ENCODE data around the gene ARAP2.

Gene ARAP2

DNA sequence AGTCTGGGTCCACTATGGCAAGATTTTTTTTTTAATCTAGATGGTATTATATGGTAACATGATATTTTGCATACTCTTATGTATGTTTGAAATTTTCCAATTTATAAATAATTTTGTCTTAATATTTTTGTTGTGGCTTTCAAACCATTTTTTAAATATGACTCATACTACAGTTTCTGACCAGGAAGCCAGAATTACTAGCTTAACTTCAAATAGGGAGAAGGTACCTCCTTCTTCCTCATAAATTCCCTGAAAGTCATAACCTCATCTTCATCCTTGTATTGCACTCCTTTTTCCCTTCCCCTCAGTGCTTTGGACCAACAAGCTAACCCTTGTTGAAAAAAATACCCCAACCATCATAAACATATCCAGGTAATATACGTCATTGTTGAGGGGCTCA, 21.6 kb downstream of the ARAP2 start:
- TF ChIP-seq FOXP2 (optimal IDR thresholded peaks at IDR 0.05; ENCODE audit: borderline replicate concordance, extremely low read depth, extremely low read length, insufficient read depth), result no peak

GRCh38 chr4:36220776-36221175, 23.5 kb downstream of the ARAP2 start:
- TF ChIP-seq FOXP2 (optimal IDR thresholded peaks at IDR 0.05; ENCODE audit: borderline replicate concordance, extremely low read depth, extremely low read length, insufficient read depth) (no peak), POLR2AphosphoS5 (IDR thresholded peaks at IDR 0.05; ENCODE audit: low read depth, low read length) (no peak), REST (IDR thresholded peaks at IDR 0.05; ENCODE audit: insufficient read depth in 1 of 2, low read depth in 2 of 2, low read length in 2 of 2) (no peak), SIN3A (IDR thresholded peaks at IDR 0.05; ENCODE audit: borderline replicate concordance, insufficient read depth, low read length) (no peak), TAF1 (IDR thresholded peaks at IDR 0.05; ENCODE audit: borderline replicate concordance, insufficient read depth, low read length) (no peak)

DNA sequence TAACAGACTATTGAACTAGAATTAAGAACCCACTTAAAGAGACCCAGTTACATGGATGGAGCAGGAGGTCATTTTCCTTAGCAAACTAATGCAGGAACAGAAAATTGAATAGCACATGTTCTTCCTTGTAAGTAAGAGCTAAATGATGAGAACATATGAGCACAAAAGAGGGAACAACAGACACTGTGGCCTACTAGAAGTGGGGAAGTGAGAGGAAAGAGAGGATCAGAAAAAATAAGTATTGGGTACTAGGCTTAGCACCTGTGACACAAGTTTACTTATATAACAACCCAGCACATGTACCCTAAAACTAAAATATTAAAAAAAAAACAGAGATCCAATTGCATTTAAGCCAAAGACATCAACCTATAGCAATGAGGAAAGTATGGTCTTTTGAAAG, 26.2 kb downstream of the ARAP2 start:
- TF ChIP-seq TAF1 (IDR thresholded peaks at IDR 0.05; ENCODE audit: borderline replicate concordance, insufficient read depth, low read length), result no peak
- no peak for TF ChIP-seq POLR2AphosphoS5 (IDR thresholded peaks at IDR 0.05; ENCODE audit: low read depth, low read length)
- no peak for TF ChIP-seq REST (IDR thresholded peaks at IDR 0.05; ENCODE audit: insufficient read depth in 1 of 2, low read depth in 2 of 2, low read length in 2 of 2)
- TF ChIP-seq SIN3A (IDR thresholded peaks at IDR 0.05; ENCODE audit: borderline replicate concordance, insufficient read depth, low read length), result no peak

DNA sequence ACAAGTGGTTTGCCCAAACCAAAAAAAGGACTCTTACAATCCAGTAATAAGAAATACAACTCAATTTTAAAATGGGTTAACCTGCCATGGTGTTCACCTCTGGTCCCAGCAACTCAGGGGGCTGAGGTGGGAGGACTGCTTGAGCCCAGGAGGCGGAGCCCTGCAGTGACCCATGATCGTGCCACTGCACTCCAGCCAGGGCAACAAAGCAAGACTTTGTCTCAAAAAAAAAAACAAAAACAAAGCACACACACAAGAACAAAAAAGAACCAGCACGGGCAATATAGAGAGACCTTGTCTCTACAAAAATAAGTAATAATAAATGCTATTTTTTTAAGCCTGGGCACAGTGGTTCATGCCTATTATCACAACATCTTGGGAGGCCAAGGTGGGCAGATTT, 28.7 kb downstream of the ARAP2 start:
- TF ChIP-seq FOXP2 (optimal IDR thresholded peaks at IDR 0.05; ENCODE audit: borderline replicate concordance, extremely low read depth, extremely low read length, insufficient read depth) (no peak), POLR2AphosphoS5 (IDR thresholded peaks at IDR 0.05; ENCODE audit: low read depth, low read length) (no peak), SIN3A (IDR thresholded peaks at IDR 0.05; ENCODE audit: borderline replicate concordance, insufficient read depth, low read length) (no peak), REST (IDR thresholded peaks at IDR 0.05; ENCODE audit: insufficient read depth in 1 of 2, low read depth in 2 of 2, low read length in 2 of 2) (no peak), TAF1 (IDR thresholded peaks at IDR 0.05; ENCODE audit: borderline replicate concordance, insufficient read depth, low read length) (no peak)

- no peak for TF ChIP-seq FOXP2 (optimal IDR thresholded peaks at IDR 0.05; ENCODE audit: borderline replicate concordance, extremely low read depth, extremely low read length, insufficient read depth)
- no peak for TF ChIP-seq TAF1 (IDR thresholded peaks at IDR 0.05; ENCODE audit: borderline replicate concordance, insufficient read depth, low read length)
- no peak for TF ChIP-seq POLR2AphosphoS5 (IDR thresholded peaks at IDR 0.05; ENCODE audit: low read depth, low read length)
- TF ChIP-seq REST (IDR thresholded peaks at IDR 0.05; ENCODE audit: insufficient read depth in 1 of 2, low read depth in 2 of 2, low read length in 2 of 2), result no peak
- TF ChIP-seq SIN3A (IDR thresholded peaks at IDR 0.05; ENCODE audit: borderline replicate concordance, insufficient read depth, low read length), result no peak
Measured at GRCh38 chr4:36214735-36215485, 29.4 kb downstream of the ARAP2 start.

Measured in PFSK-1 (cell line).